ENCODE results near the gene OSBPL6.

The OSBPL6 gene

DNA sequence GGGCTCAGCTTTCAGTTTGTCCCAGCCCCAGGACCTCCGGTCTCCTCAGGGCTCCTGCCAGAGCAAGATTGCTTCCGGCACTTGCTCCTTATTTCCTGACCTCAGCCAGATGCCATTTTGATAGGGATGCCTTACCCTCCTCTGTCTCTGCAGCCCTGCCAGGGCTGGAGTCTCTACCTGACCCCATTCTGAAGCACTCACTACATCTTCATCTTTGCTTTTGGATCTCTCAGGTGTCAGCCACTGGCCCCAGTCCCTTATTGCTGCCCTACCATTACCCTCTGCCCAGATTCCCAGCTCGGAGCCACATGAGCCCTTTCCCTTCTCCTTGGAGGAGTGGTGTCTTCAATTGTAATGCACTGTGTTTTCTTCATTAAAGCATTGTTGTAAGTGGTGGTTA, 17.1 kb downstream of the OSBPL6 start:
- no peaks in the 10 kb centered on the region for H3K9me3 Mint-ChIP-seq
- H3K4me3 Mint-ChIP-seq: no peak overlapping the region
- peak overlapping the region; percentile 16 for H3K27ac Mint-ChIP-seq
- peaks cover 6% of the 10 kb centered on the region for H3K27me3 Mint-ChIP-seq (ENCODE audit: low read depth, poor library complexity)
- TF ChIP-seq, protein P1, sequence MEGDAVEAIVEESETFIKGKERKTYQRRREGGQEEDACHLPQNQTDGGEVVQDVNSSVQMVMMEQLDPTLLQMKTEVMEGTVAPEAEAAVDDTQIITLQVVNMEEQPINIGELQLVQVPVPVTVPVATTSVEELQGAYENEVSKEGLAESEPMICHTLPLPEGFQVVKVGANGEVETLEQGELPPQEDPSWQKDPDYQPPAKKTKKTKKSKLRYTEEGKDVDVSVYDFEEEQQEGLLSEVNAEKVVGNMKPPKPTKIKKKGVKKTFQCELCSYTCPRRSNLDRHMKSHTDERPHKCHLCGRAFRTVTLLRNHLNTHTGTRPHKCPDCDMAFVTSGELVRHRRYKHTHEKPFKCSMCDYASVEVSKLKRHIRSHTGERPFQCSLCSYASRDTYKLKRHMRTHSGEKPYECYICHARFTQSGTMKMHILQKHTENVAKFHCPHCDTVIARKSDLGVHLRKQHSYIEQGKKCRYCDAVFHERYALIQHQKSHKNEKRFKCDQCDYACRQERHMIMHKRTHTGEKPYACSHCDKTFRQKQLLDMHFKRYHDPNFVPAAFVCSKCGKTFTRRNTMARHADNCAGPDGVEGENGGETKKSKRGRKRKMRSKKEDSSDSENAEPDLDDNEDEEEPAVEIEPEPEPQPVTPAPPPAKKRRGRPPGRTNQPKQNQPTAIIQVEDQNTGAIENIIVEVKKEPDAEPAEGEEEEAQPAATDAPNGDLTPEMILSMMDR (IDR thresholded peaks at IDR 0.05): no peak
- H3K4me1 Mint-ChIP-seq: peaks cover 64% of the 10 kb centered on the region
- H3K36me3 Mint-ChIP-seq (ENCODE audit: low read depth): peaks cover under 1% of the 10 kb centered on the region
- DNase-seq: no peak

DNA sequence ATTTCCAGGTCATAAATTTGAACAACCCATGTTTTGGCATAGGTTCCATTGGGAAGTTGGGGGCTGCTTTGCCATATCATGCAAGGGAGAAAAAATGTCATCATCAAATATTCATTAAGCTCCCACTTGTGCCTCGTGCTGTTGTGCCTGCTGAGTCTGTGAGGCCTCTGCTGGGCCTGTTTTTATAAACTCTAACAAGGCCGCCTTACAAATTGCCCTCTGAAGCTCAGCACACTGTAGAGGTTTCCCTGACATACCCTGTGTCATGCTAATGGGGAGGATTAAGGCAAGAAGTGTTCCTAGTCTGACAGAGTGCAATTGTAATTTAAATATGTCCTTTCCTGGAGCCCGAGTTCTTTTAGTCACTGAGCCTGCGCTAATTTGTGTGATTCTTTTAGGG, 17.6 kb downstream of the OSBPL6 start:
- H3K4me1 Mint-ChIP-seq: peaks cover 63% of the 10 kb centered on the region
- peaks cover 6% of the 10 kb centered on the region for H3K27me3 Mint-ChIP-seq (ENCODE audit: low read depth, poor library complexity)
- no peak for DNase-seq
- TF ChIP-seq, protein P1 (IDR thresholded peaks at IDR 0.05): no peak
- no peak overlapping the region for H3K4me3 Mint-ChIP-seq
- H3K9me3 Mint-ChIP-seq: no peaks in the 10 kb centered on the region
- peaks cover 5% of the 10 kb centered on the region for H3K36me3 Mint-ChIP-seq (ENCODE audit: low read depth)
- H3K27ac Mint-ChIP-seq: peak overlapping the region; percentile 24

DNA sequence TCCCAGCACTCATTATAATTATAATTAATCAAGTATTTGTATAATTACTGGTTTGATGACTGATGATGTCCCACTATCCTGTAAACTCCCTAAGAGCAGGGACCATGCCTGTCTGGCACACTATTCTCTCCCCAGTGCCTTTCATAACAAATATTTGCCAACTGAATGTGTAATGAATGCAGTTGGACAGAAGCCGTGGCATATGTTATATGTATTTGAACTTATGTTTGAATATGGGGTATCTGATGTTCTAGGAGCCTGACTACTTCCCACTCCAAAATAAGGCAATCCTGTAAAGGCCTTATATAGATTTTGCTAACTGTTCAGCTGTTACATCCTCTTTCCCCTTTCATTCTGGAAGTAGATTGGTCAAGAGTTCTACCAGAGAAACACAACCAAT, 19.7 kb downstream of the OSBPL6 start:
- peaks cover 3% of the 10 kb centered on the region for H3K9me3 Mint-ChIP-seq
- H3K4me3 Mint-ChIP-seq: no peak overlapping the region
- peaks cover 46% of the 10 kb centered on the region for H3K4me1 Mint-ChIP-seq
- TF ChIP-seq, protein P1 (IDR thresholded peaks at IDR 0.05): no peak
- no peak for DNase-seq
- no peak overlapping the region for H3K27ac Mint-ChIP-seq
- H3K27me3 Mint-ChIP-seq (ENCODE audit: low read depth, poor library complexity): peaks cover 10% of the 10 kb centered on the region
- peaks cover 21% of the 10 kb centered on the region for H3K36me3 Mint-ChIP-seq (ENCODE audit: low read depth)

DNA sequence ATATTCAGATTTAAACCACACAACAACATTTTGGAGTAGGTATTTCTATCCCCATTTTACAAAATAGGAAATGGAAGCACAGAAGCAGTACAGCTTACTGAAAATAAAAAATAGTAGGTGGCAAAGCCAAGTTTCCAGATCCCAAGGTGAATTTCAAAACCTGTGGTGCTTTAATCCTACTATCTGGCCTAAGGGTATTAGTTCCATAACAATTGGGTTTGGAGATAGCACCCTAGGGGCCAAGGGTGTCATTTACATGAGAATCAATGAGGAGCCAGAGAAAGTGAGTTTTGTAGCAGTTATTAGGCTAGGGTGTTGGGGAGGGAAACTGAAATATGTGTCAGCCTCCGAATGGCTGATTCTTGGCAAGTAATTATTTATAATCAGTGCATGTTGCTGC, 24.9 kb downstream of the OSBPL6 start:
- Mint-ChIP-seq H3K4me1 (peaks cover 19% of the 10 kb centered on the region), H3K36me3 (ENCODE audit: low read depth) (peaks cover 22% of the 10 kb centered on the region), H3K4me3 (no peak overlapping the region), H3K27ac (no peak overlapping the region), H3K27me3 (ENCODE audit: low read depth, poor library complexity) (peaks cover 4% of the 10 kb centered on the region), H3K9me3 (peaks cover 3% of the 10 kb centered on the region)
- no peak for DNase-seq
- TF ChIP-seq, protein P1 (IDR thresholded peaks at IDR 0.05): no peak

DNA sequence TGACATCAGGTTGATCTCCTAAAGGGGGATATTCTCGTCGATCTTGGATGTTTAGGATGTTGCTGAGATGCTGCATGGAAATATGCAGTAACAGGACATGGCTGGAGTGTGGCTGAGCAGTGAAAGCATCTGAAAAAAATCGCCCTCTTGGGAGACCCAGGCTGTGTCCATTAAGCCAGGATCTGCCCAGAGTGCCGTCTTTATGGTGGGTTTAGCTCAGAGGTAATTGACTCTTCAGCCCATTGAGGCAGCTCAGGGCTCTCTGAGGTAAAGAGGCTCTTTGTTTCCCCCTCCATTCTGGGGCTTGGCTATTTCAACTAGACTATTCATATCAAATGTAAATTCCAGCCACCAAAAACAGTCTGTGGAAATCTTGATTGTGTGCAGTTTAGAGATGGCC, 26.5 kb downstream of the OSBPL6 start:
- no peak for DNase-seq
- peaks cover 4% of the 10 kb centered on the region for H3K27me3 Mint-ChIP-seq (ENCODE audit: low read depth, poor library complexity)
- peak overlapping the region; percentile 32 for H3K27ac Mint-ChIP-seq
- TF ChIP-seq, protein P1 (IDR thresholded peaks at IDR 0.05): no peak
- H3K9me3 Mint-ChIP-seq: peaks cover 3% of the 10 kb centered on the region
- H3K4me3 Mint-ChIP-seq: no peak overlapping the region
- H3K4me1 Mint-ChIP-seq: peaks cover 21% of the 10 kb centered on the region
- peaks cover 22% of the 10 kb centered on the region for H3K36me3 Mint-ChIP-seq (ENCODE audit: low read depth)

DNA sequence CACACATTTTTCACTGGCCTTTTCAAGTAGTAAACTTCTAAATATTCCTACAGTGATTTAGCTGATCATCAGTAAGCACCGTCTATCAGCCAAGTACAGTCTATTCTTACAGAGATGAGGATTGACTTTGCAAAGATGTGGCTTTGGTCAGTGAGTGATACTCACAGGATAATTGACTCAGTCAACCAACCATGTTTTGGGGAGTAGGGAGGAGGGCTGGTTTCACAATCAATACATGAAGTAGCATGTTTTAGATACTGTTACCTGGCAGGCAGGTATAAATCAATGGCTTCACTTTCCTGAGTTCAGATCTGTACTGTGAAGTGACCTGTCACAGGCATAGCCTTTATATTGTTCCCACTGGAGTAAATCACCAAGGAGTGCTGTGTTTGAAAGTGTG, 27.2 kb downstream of the OSBPL6 start:
- H3K4me1 Mint-ChIP-seq: peaks cover 21% of the 10 kb centered on the region
- peaks cover 3% of the 10 kb centered on the region for H3K9me3 Mint-ChIP-seq
- DNase-seq: no peak
- peaks cover 4% of the 10 kb centered on the region for H3K27me3 Mint-ChIP-seq (ENCODE audit: low read depth, poor library complexity)
- no peak overlapping the region for H3K4me3 Mint-ChIP-seq
- TF ChIP-seq, protein P1 (IDR thresholded peaks at IDR 0.05): no peak
- H3K27ac Mint-ChIP-seq: no peak overlapping the region
- peaks cover 21% of the 10 kb centered on the region for H3K36me3 Mint-ChIP-seq (ENCODE audit: low read depth)
